ENCODE results near the gene CCDC178.
"Not testable (repeated sequence)": the region's sequence is repeated elsewhere in the genome, so short reads cannot be mapped to it uniquely, and the experiment has no call there.

CCDC178 gene

DNA sequence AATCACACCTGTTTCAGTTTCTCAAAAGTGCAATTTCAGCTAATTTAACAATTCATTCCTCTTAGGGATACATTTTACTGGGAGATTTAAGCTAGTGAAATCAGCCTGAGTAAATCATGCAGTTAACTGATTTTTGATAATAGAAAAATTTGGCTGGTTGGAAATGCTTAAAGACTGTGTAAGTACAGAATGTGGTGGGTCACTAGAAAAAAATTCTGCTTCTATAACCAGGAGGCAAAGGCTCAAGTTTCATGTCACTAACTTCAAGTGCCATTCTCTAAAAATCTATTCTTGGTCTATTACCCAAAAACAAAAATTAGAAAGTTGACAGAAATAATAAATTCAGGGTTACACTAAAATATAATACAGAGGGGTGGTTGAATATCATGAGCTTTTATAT is 271.3 kb downstream of the CCDC178 start:
- no peak for DNase-seq (ENCODE audit: low spot score)
- H3K4me3 ChIP-seq: no peak overlapping the region
- TF ChIP-seq, protein P1, sequence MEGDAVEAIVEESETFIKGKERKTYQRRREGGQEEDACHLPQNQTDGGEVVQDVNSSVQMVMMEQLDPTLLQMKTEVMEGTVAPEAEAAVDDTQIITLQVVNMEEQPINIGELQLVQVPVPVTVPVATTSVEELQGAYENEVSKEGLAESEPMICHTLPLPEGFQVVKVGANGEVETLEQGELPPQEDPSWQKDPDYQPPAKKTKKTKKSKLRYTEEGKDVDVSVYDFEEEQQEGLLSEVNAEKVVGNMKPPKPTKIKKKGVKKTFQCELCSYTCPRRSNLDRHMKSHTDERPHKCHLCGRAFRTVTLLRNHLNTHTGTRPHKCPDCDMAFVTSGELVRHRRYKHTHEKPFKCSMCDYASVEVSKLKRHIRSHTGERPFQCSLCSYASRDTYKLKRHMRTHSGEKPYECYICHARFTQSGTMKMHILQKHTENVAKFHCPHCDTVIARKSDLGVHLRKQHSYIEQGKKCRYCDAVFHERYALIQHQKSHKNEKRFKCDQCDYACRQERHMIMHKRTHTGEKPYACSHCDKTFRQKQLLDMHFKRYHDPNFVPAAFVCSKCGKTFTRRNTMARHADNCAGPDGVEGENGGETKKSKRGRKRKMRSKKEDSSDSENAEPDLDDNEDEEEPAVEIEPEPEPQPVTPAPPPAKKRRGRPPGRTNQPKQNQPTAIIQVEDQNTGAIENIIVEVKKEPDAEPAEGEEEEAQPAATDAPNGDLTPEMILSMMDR (IDR thresholded peaks at IDR 0.05): no peak
- no peak overlapping the region for H3K27ac ChIP-seq

- H3K27ac ChIP-seq; H3K4me3 ChIP-seq; DNase-seq (ENCODE audit: low spot score): not testable (repeated sequence)
Measured at GRCh38 chr18:33164121-33164520, 276.4 kb downstream of the CCDC178 start.

- no peak overlapping the region for H3K4me3 ChIP-seq
- no peak for DNase-seq (ENCODE audit: low spot score)
- TF ChIP-seq, protein P1 (IDR thresholded peaks at IDR 0.05): no peak
- no peak overlapping the region for H3K27ac ChIP-seq
Measured at GRCh38 chr18:33161131-33161530, 279.4 kb downstream of the CCDC178 start.

DNA sequence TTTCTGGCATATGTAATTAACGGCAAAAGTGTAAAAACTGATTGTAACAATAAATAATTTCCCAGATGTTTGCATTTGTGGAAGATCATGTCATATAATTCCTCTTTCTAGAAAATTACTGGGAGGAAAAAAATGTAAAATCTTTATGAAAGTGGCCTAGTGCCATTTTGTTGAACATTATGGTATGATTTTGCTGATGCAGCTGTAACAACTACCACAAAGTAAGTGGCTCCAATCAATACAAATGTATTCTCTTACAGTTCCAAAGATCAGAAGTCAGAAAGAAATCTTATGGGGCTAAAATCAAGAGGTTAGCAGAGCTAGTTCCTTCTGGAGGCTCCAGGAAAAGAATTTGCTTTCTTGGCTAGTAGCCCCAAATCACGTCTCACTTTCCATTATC is 281.4 kb downstream of the CCDC178 start:
- TF ChIP-seq, protein P1 (IDR thresholded peaks at IDR 0.05): no peak
- Histone ChIP-seq H3K27ac (no peak overlapping the region), H3K4me3 (no peak overlapping the region)
- DNase-seq (ENCODE audit: low spot score): no peak

DNA sequence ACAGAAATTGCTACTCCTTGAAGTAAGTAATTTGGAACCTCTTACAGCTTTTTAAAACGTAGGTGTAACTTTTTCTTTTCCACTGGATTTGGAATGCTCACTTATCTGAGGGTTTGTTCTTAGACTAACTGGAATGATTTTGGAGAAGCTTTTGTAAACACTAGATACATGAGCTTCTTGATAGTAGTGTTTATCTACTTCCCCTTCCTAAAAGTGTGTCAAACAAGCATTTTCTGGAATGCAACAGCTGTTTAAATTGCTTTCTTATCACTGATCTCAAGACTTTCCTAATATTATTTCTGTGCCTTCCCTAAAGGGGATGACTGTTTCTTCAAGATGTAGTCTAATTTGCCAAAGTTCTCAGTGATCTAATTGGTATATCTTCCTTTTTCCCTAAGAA is 282.6 kb downstream of the CCDC178 start:
- TF ChIP-seq, protein P1 (IDR thresholded peaks at IDR 0.05): no peak
- DNase-seq (ENCODE audit: low spot score): no peak
- Histone ChIP-seq H3K4me3 (no peak overlapping the region), H3K27ac (no peak overlapping the region)

- TF ChIP-seq, protein P1 (IDR thresholded peaks at IDR 0.05): no peak
- Histone ChIP-seq H3K27ac (no peak overlapping the region), H3K4me3 (no peak overlapping the region)
- no peak for DNase-seq (ENCODE audit: low spot score)
Measured at GRCh38 chr18:33156906-33157470, 283.5 kb downstream of the CCDC178 start.

GRCh38 chr18:33154049-33154448 is 286.5 kb downstream of the CCDC178 start:
- H3K4me3 ChIP-seq: no peak overlapping the region
- no peak for DNase-seq (ENCODE audit: low spot score)
- TF ChIP-seq, protein P1 (IDR thresholded peaks at IDR 0.05): no peak
- no peak overlapping the region for H3K27ac ChIP-seq

DNA sequence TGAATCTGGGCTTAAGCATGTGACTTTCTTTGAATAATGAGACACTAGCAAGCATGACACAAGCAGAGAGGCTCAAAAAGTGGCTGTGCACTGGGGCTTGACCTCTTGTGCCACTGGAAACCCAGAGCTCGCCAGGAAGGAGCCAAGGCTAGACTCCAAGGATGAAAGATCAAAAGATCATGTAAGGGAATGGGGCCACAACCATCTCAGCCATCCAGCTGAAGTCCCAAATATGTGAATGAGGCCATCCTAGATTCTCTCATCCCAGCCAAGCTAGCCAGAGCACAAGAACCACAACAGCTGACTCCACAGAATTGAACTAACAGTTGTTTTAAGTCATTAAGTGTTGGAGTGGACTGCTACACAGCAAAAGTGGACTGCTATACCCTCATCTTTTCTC is 288.1 kb downstream of the CCDC178 start:
- H3K4me3 ChIP-seq: no peak overlapping the region
- no peak overlapping the region for H3K27ac ChIP-seq
- no peak for DNase-seq (ENCODE audit: low spot score)
- TF ChIP-seq, protein P1 (IDR thresholded peaks at IDR 0.05): no peak

GRCh38 chr18:33147811-33148210 is 292.7 kb downstream of the CCDC178 start:
- H3K27ac ChIP-seq; H3K4me3 ChIP-seq; DNase-seq (ENCODE audit: low spot score): not testable (repeated sequence)
